ENCODE data around the gene TRAM1L1. TPM values are rescaled to one million over a fixed set of nuclear protein-coding genes. Genes with fewer than 3 reads are reported as not detected.

Gene TRAM1L1
- total RNA-seq, result not detected
- total RNA-seq (2013), result not detected

- no peak within 1 kb of the TSS for H3K4me3 ChIP-seq (ENCODE audit: low read length)
- H3K4me3 Mint-ChIP-seq, result no peak within 1 kb of the TSS
Observed at GRCh38 chr4:117084866-117085701, at the start of gene TRAM1L1. TSS of gene TRAM1L1 (minus strand) at chr4:117085576. CDS start at chr4:117085393, 183 bp downstream.

GRCh38 chr4:117134386-117134785 lies 49.0 kb upstream of the TRAM1L1 start:
- peaks cover 14% of the 10 kb centered on the region for H3K36me3 Mint-ChIP-seq
- TF ChIP-seq, protein P1, sequence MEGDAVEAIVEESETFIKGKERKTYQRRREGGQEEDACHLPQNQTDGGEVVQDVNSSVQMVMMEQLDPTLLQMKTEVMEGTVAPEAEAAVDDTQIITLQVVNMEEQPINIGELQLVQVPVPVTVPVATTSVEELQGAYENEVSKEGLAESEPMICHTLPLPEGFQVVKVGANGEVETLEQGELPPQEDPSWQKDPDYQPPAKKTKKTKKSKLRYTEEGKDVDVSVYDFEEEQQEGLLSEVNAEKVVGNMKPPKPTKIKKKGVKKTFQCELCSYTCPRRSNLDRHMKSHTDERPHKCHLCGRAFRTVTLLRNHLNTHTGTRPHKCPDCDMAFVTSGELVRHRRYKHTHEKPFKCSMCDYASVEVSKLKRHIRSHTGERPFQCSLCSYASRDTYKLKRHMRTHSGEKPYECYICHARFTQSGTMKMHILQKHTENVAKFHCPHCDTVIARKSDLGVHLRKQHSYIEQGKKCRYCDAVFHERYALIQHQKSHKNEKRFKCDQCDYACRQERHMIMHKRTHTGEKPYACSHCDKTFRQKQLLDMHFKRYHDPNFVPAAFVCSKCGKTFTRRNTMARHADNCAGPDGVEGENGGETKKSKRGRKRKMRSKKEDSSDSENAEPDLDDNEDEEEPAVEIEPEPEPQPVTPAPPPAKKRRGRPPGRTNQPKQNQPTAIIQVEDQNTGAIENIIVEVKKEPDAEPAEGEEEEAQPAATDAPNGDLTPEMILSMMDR (IDR thresholded peaks at IDR 0.05), result no peak

More at GRCh38 chr4:117084866-117085701, at the start of gene TRAM1L1:
- DNase-seq (no peak), ATAC-seq (no peak)
- H3K4me1 ChIP-seq (ENCODE audit: control insufficient read depth, insufficient read depth, low read length), result no peaks in the 10 kb centered on the region
- no peaks in the 10 kb centered on the region for H3K9me3 ChIP-seq (ENCODE audit: control insufficient read depth, insufficient read depth, low read length)
- Mint-ChIP-seq H3K4me1 (no peaks in the 10 kb centered on the region), H3K27me3 (ENCODE audit: low read depth in 2 of 2) (no peaks in the 10 kb centered on the region), H3K9me3 (peaks cover 8 to 13% of the 10 kb centered on the region in 2 donors), H3K36me3 (peaks cover 7% of the 10 kb centered on the region), H3K27ac (no peak within 1 kb of the TSS)
- no peaks in the 10 kb centered on the region for H3K27me3 ChIP-seq (ENCODE audit: control insufficient read depth, insufficient read depth, low read length)
- 14% methylated on average over 45 of the region's 45 CpGs for WGBS (ENCODE audit: insufficient coverage)
- TF ChIP-seq, protein P1 (IDR thresholded peaks at IDR 0.05), result no peak
- H3K27ac ChIP-seq (ENCODE audit: low read length), result no peak within 1 kb of the TSS
- H3K36me3 ChIP-seq (ENCODE audit: control insufficient read depth, insufficient read depth, low read length), result no peaks in the 10 kb centered on the region
- intact Hi-C loops (cut with micrococcal nuclease), result no loop called here

DNA sequence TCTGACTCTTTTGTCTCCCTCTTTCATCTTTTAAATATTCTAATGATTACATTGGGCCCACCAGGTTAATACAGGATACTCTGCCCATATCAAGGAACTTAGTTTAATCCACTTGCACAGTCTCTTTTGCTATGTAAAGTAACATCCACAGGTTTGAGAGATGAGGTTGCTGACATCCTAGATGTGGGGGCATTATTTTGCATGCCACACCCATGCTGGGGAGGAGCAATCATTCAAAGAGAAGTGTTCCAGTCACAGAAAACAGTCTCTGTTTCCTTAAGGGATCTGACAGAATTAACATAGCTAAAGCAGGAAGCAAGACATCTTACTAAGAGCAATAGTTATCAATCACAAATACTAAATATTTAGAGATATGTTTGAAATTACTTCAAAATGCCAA lies 11.5 kb upstream of the TRAM1L1 start:
- no peak overlapping the region for H3K4me3 Mint-ChIP-seq
- no peaks in the 10 kb centered on the region for H3K36me3 ChIP-seq (ENCODE audit: control insufficient read depth, insufficient read depth, low read length)
- DNase-seq (no peak), ATAC-seq (no peak)
- no peaks in the 10 kb centered on the region for H3K27me3 ChIP-seq (ENCODE audit: control insufficient read depth, insufficient read depth, low read length)
- H3K9me3 ChIP-seq (ENCODE audit: control insufficient read depth, insufficient read depth, low read length), result no peaks in the 10 kb centered on the region
- peaks cover 7 to 8% of the 10 kb centered on the region in 2 donors for H3K9me3 Mint-ChIP-seq
- intact Hi-C loops (cut with micrococcal nuclease), result no loop called here
- no peaks in the 10 kb centered on the region for H3K36me3 Mint-ChIP-seq
- TF ChIP-seq, protein P1 (IDR thresholded peaks at IDR 0.05), result no peak
- no peaks in the 10 kb centered on the region for H3K4me1 ChIP-seq (ENCODE audit: control insufficient read depth, insufficient read depth, low read length)
- no peaks in the 10 kb centered on the region for H3K27me3 Mint-ChIP-seq (ENCODE audit: low read depth in 2 of 2)
- H3K4me3 ChIP-seq (ENCODE audit: low read length), result no peak overlapping the region
- no peaks in the 10 kb centered on the region for H3K4me1 Mint-ChIP-seq
- H3K27ac Mint-ChIP-seq, result no peak overlapping the region
- H3K27ac ChIP-seq (ENCODE audit: low read length), result no peak overlapping the region

More at GRCh38 chr4:117134386-117134785, 49.0 kb upstream of the TRAM1L1 start:
- H3K4me3 Mint-ChIP-seq, result no peak overlapping the region
- no peaks in the 10 kb centered on the region for H3K36me3 ChIP-seq (ENCODE audit: control insufficient read depth, insufficient read depth, low read length)
- H3K9me3 ChIP-seq (ENCODE audit: control insufficient read depth, insufficient read depth, low read length), result no peaks in the 10 kb centered on the region
- H3K27ac Mint-ChIP-seq, result no peak overlapping the region
- H3K4me1 Mint-ChIP-seq, result no peaks in the 10 kb centered on the region
- H3K4me3 ChIP-seq (ENCODE audit: low read length), result no peak overlapping the region
- H3K4me1 ChIP-seq (ENCODE audit: control insufficient read depth, insufficient read depth, low read length), result no peaks in the 10 kb centered on the region
- DNase-seq, result no peak
- 0% methylated on average over 3 of the region's 4 CpGs for WGBS (ENCODE audit: insufficient coverage)
- no peak overlapping the region for H3K27ac ChIP-seq (ENCODE audit: low read length)
- intact Hi-C loops (cut with micrococcal nuclease), result no loop called here
- peaks cover 18% of the 10 kb centered on the region in 2 donors for H3K9me3 Mint-ChIP-seq
- H3K27me3 ChIP-seq (ENCODE audit: control insufficient read depth, insufficient read depth, low read length), result no peaks in the 10 kb centered on the region
- no peaks in the 10 kb centered on the region for H3K27me3 Mint-ChIP-seq (ENCODE audit: low read depth in 2 of 2)
- no peak for ATAC-seq

Measured in natural killer cell (primary cell).